Measurements from ENCODE around the gene MED8. TPM values are rescaled to one million over a fixed set of nuclear protein-coding genes. Genes with fewer than 3 reads are reported as not detected.

The MED8 gene
- total RNA-seq, 8 experiments from 2014 or later = 22.7 to 121 (median 57.1) TPM

Other genes starting within 250 kb of the MED8 start
- 100 to 1,000 TPM in 2 of 8 experiments, 10 to 100 TPM in 6; 71.2 to 109 (median 90.3) TPM for gene EBNA1BP2, start 217.5 kb downstream of the MED8 start, total RNA-seq
- gene CFAP57, start 217.5 kb downstream of the MED8 start, total RNA-seq = 1 to 10 TPM in 4 of 8 experiments, under 1 TPM in 4; 0.40 to 7.3 (median 0.82) TPM
- gene TMEM125, start 119.8 kb downstream of the MED8 start, total RNA-seq = 1 to 10 TPM in 1 of 8 experiments, under 1 TPM in 3, not detected in 4; 0.11 to 4.7 (median 0.34) TPM
- under 1 TPM in 6 of 8 experiments, not detected in 2; 0.11 to 0.66 (median 0.36) TPM for gene C1orf210, start 104.2 kb downstream of the MED8 start, total RNA-seq
- gene TIE1, start 88.8 kb downstream of the MED8 start, total RNA-seq = 10 to 100 TPM in 1 of 8 experiments, 1 to 10 TPM in 3, under 1 TPM in 4; 0.31 to 14.2 (median 0.88) TPM
- under 1 TPM in 2 of 8 experiments, not detected in 6; 0.05 to 0.08 TPM for gene MPL, start 52.0 kb downstream of the MED8 start, total RNA-seq
- gene CDC20, start 30.8 kb downstream of the MED8 start, total RNA-seq = 100 to 1,000 TPM in 1 of 8 experiments, 10 to 100 TPM in 5, 1 to 10 TPM in 1, under 1 TPM in 1; 0.15 to 144 (median 15.3) TPM
- gene ELOVL1, start 21.8 kb downstream of the MED8 start, total RNA-seq = 10 to 100 TPM; 11.1 to 83.1 (median 24.5) TPM
- gene SZT2, start 99 bp upstream of the MED8 start, total RNA-seq = 10 to 100 TPM; 14.3 to 73.8 (median 23.0) TPM
- 10 to 100 TPM in 6 of 8 experiments, 1 to 10 TPM in 2; 4.4 to 17.6 (median 13.2) TPM for gene HYI, start 64.1 kb upstream of the MED8 start, total RNA-seq
- gene PTPRF, start 141.1 kb upstream of the MED8 start, total RNA-seq = 100 to 1,000 TPM in 2 of 8 experiments, 10 to 100 TPM in 5, 1 to 10 TPM in 1; 7.8 to 119 (median 74.7) TPM